GM21526 (cell line): ENCODE measurements around the gene PREP.

Experiments
- ATAC-seq: cut with Tn5 transposase; IDR thresholded peaks from one replicate; pipeline ENCODE4 v1.9.1; 2021; ENCODE audit warnings: moderate library complexity; ENCODE audit not compliant: unreplicated experiment, low FRiP score

The PREP gene

GRCh38 chr6:105317607-105318533 lies 85.0 kb downstream of the PREP start:
- no peak for ATAC-seq

DNA sequence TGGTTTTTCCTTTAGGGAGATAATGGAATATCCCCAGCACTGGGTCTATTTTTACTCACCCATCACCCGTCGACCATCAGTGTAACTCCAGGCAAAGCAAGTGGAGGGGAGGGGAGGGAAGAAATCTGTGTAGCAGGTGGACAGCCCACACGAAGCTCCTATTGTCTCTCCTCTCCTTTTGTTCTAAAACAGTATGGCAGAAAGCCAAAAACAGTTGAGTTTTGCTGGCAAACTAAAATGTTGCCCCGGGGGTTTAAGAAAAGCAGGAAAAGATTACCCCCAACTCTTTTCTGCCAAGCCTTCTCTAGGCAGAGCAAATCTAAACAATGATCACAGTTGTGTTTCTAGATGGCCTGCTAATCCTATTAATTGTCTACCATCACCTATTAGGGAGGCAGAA lies 89.7 kb downstream of the PREP start:
- ATAC-seq, result no peak

- ATAC-seq, result no peak
Measured at GRCh38 chr6:105310947-105311346, 91.9 kb downstream of the PREP start.

DNA sequence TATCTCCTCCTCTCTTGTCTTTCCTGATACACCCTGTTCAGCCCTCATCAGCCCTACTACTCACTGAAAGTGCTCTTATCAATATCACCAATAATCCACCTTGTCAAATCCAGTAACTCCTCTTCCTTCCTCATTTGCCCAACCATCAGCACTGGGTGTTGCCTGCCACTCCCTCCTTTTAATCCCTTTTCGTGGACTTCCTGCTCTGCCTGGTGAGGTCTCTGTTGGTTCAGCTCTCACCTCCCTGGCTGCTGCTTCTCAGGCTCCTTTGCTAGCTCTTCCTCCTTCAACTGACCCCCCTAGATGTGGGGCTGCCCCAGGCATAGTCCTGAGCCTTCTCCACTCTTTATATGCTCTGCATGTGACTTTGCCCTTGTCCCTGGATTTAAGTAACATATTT lies 92.5 kb downstream of the PREP start:
- no peak for ATAC-seq

GRCh38 chr6:105308840-105309239 lies 94.0 kb downstream of the PREP start:
- no peak for ATAC-seq

DNA sequence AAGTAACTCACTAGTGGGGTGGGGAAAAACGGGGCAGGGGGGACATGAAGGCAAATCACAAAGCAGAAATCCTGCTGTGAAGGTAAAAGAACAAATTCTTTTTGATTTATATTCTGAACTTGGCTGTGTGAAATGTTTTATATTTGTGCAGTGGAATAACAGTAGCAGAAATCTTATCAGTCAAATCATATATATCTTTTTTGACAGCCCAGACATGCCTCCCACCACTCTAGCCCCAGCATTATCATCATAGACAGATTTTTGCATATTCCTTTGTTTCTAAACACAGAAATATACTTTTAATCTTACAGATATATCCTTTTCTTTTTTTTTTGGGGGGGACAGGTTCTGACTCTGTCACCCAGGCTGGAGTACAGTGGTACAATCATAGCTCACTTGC lies 97.4 kb downstream of the PREP start:
- ATAC-seq, result no peak

GRCh38 chr6:105304825-105305224 lies 98.1 kb downstream of the PREP start:
- no peak for ATAC-seq

- ATAC-seq, result no peak
Measured at GRCh38 chr6:105304366-105304765, 98.5 kb downstream of the PREP start.

DNA sequence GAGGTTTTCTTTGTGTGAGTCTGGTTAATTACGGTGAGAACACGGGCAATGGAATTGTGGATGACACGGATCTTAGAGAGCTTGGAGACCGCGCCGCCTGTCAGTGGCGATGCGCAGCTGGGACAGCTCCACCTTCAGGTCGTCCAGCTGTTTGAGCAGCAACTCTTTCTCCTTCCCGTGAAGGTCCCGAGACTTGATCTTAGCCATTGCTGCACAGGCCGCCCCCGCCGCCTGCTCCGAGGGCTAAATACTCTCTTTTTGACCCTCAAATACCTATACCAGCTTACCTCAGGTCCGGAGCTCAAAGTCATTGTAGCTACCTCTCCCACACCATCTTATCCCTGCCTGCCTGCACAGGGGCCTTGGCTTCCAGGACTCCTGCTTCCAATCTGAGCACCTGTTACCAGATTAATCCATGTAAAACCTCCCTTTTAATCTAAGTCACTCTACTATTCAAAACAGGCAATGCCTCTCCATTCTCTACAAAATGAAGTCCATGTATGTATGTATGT lies 100.2 kb downstream of the PREP start:
- ATAC-seq, result no peak

DNA sequence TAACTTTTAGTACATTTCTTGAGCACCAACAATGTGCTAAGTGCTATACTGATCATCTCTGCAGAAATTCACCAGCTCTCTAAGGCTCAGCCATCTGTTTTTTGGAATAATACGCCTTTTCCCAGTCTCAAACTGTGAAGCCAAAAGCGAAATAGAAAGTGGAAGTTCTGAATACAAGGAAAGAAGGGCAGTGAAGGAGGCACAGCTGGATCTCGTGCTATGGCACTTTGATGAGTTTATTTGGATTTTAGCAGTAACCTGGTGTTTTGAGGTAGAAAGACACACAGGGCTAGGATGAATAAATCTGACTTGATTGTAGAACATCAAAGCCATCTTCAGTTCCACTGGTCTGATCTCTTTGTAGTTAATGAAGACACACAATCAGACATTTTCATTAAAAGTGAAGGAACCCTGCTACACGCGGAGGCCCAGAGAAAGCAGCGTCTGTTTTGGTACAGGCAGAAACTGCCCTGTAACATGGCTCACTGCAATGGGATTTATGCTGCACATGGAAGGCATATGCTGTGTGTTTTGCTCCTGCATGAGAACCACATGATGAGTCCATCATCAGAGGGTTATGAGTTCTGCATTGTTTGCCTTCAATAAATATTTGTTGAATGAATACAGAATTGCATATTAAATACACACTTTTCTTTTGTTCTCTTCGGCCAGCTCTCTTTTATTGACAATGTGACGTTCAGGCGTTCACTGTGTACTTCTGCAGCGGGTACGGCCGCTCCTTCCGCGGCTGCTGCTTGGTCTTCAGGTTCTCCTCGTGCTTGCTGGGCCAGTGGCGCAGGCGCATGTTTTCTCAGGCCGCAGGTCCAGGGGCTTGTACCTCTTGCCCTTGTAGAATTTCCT lies 100.9 kb downstream of the PREP start:
- ATAC-seq, result no peak

DNA sequence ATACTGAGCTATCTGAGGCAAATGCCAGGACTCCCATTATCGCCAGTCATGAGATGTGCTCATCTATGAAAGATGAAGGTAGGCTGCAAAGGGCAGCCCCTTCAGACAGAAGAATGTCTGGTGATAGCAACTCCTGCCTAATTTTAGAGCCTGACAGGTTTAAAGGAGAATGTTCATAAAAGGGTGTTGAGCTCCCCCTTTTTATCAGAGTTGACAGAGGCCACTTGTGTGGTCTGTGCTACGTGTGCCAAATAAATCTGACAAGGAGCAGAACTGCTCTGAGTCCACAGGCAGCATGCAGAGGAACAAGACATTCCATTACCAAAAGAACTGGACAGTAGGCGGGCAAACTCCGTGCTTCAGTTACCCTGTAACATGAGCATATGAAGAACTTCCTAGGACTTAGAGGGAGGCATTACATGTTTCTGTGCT lies 101.8 kb downstream of the PREP start:
- ATAC-seq, result no peak

DNA sequence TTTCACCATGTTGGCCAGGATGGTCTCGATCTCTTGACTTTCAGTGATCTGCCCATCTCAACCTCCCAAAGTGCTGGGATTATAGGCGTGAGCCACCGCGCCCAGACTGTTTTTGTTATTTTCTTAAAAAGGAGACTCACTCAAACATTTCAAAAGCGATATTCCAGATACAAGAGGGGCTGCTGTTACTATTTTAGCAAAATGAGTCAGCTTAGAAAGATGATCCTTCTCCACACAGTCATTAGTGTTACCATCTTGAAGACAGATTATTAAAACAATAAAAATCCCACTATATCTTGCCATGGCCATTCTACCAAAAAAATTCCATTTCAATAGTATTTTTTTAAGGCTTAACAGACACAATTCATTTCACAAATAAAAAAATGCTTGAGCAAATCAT lies 102.8 kb downstream of the PREP start:
- ATAC-seq, result no peak

DNA sequence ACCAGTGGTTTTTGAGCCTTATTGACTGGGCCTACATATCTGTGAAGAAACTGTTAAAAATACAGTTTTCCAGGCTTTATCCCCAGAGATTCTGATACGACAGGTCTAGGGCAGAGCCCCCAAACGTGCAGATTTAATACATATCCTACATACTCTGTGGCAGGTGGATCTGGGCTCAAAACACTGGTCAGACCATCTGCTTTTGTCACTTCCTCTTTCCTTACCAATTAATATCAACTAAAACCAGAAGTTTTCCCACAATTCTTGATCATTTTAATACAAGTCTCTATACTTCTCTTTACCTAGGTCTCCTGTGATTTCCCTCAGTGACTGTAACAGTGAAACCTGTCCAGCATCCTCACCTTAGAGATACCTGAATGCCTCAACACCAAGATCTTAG lies 108.8 kb downstream of the PREP start:
- ATAC-seq, result no peak

DNA sequence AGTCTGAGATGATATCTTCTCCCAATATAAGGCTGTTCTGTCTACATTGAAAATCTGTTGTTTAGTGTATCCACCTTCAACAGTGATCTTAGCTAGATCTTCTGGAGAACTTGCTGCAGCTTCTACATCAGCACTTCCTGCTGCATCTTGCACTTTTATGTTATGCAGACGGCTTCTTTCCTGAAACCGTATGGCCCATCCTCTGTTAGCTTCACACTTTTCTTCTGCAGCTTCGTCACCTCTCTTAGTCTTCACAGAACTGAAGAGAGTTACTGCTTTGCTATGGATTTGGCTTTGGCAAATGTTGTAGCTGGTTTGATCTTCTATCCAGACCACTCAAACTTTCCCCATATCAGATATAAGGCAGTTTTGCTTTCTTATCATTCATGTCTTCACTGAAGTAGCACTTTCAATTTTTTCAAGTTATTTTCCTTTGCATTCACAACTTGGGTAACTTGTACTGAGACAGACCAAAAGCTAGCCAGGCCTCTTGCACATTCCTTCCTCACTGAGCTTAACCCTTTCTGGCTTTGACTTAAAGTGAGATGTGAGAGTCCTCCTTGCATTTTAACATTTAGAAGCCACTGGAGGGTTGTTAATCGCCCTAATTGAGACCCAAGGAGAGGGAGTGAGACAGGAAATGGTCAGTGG lies 110.1 kb downstream of the PREP start:
- ATAC-seq, result no peak

DNA sequence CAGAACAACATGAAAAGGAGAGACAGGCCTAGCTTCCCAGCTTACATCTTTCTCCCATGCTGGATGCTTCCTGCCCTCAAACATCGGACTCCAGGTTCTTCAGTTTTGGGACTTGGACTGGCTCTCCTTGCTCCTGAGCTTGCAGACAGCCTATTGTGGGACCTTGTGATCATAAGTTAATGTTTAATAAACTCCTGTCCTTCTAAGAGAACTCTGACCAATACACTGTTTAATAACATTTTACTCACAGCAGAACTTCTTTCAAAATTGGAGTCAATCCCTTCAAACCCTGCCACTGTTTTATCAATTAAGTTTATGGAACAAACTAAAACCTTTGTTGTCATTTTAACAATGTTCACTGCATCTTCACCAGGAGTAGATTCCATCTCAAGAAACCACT lies 111.4 kb downstream of the PREP start:
- no peak for ATAC-seq

GRCh38 chr6:105282631-105283585 lies 120.0 kb downstream of the PREP start:
- ATAC-seq, result no peak

GRCh38 chr6:105280033-105280432 lies 122.8 kb downstream of the PREP start:
- no peak for ATAC-seq

- ATAC-seq, result no peak
Measured at GRCh38 chr6:105279463-105279862, 123.4 kb downstream of the PREP start.

- ATAC-seq, result no peak
Measured at GRCh38 chr6:105278813-105279212, 124.1 kb downstream of the PREP start.

- ATAC-seq, result no peak
Measured at GRCh38 chr6:105278035-105278434, 124.8 kb downstream of the PREP start.
